ENCODE measurements around the gene ZCCHC12. TPM values are rescaled to one million over a fixed set of nuclear protein-coding genes. Genes with fewer than 3 reads are reported as not detected.

The ZCCHC12 gene
- total RNA-seq (2021) = 0.87 to 0.94 TPM (median 0.92 TPM) in 3 replicates
- Bru-seq, nascent RNA = percentile 21 among the genes with signal in this experiment
- long read RNA-seq, experiment 1, partial matches to known transcripts = 0 of 1 reads
- long read RNA-seq, experiment 1, other reads (novel, unspliced or antisense) = 0 of 1 reads
- long read RNA-seq, experiment 2, partial matches to known transcripts = 0 of 1 reads
- long read RNA-seq, experiment 2, other reads (novel, unspliced or antisense) = 0 of 1 reads
- long read RNA-seq, experiment 3 = 0 reads

DNA sequence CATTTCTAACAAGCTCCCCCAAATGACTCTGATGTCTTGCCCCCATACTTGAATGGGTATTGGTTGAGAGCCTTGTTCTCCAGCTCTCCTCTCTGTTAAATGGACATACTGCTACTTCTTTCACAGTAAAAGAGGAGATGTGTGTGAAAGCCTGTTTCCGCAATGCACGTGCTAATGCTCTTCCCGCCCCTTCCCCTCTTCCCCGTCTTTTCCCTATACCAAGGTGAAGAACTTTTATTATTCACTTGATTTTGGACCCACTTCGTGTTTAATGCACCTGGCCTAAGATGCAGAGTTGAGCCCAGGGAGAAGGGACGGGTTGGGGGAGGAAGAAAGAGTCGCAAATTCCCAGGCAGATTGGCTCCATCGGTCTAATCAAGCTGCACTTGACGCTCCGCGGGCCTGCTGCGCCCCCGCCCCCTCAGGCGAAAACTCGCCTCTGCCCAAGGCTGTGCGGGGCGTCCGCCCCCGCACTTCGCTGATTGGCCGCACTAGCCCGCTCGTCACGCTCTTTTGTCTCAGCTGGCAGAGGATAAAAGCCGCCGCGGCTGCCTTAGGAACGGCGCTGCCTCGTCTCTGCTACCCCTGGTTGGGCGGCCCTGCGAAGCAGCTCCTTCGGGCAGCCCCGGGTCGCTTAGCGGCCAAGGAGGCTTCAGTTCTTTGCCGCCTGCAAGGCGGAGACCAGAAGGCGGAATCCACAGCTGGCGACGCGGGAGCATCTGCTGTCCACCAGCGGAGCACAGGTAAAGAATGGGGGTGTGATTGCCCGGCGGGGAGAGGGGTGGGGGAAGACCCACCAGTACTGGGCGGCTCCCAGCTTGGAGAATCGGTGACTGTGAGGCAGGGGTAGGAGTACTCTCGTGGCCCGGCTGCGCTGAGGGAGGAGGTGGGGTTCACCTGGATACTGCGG is at the start of gene ZCCHC12:
Gene ZCCHC12, plus strand, starts transcription at position 562 of the 910 bp plus-strand sequence. CDS start 1,421 bp downstream, outside the sequence.
- H3K36me3 Mint-ChIP-seq = no peaks in the 10 kb centered on the region
- peak; percentile 81 for DNase-seq (ENCODE audit: low spot score)
- ChIA-PET CTCF (interaction anchor here (0.6 to 2.8 kb wide), 9 partner anchors 16 to 243 kb away, joined by 3 to 34 read pairs (median 4); no protein-coding TSS in a partner anchor), POLR2A (interaction anchor here (0.6 to 1.4 kb wide), 3 partner anchors 16 to 104 kb away, joined by 3 to 6 read pairs (median 3); no protein-coding TSS in a partner anchor)
- no peak within 1 kb of the TSS for H3K27ac Mint-ChIP-seq
- peaks cover 86% of the 10 kb centered on the region for H3K27me3 Mint-ChIP-seq (ENCODE audit: low read depth)
- H3K4me1 Mint-ChIP-seq = peaks cover 25% of the 10 kb centered on the region
- peak within 1 kb of the TSS; percentile 76 for H3K4me3 Mint-ChIP-seq
- H3K9me3 Mint-ChIP-seq = no peaks in the 10 kb centered on the region
- ATAC-seq = peak; percentile 94
- TF ChIP-seq, protein P1, sequence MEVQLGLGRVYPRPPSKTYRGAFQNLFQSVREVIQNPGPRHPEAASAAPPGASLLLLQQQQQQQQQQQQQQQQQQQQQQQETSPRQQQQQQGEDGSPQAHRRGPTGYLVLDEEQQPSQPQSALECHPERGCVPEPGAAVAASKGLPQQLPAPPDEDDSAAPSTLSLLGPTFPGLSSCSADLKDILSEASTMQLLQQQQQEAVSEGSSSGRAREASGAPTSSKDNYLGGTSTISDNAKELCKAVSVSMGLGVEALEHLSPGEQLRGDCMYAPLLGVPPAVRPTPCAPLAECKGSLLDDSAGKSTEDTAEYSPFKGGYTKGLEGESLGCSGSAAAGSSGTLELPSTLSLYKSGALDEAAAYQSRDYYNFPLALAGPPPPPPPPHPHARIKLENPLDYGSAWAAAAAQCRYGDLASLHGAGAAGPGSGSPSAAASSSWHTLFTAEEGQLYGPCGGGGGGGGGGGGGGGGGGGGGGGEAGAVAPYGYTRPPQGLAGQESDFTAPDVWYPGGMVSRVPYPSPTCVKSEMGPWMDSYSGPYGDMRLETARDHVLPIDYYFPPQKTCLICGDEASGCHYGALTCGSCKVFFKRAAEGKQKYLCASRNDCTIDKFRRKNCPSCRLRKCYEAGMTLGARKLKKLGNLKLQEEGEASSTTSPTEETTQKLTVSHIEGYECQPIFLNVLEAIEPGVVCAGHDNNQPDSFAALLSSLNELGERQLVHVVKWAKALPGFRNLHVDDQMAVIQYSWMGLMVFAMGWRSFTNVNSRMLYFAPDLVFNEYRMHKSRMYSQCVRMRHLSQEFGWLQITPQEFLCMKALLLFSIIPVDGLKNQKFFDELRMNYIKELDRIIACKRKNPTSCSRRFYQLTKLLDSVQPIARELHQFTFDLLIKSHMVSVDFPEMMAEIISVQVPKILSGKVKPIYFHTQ (CRISPR knock-in tag; IDR thresholded peaks at IDR 0.05) = no peak
- TF ChIP-seq ZNF138 (CRISPR knock-in tag; conservative IDR thresholded peaks at IDR 0.05) (no peak), ZBTB21 (CRISPR knock-in tag; IDR thresholded peaks at IDR 0.05; ENCODE audit: borderline replicate concordance) (no peak), RELA (CRISPR knock-in tag; IDR thresholded peaks at IDR 0.05; ENCODE audit: borderline replicate concordance) (no peak), SOX15 (CRISPR knock-in tag; IDR thresholded peaks at IDR 0.05) (no peak), ZNF232 (CRISPR knock-in tag; IDR thresholded peaks at IDR 0.05) (no peak), NFYB (CRISPR knock-in tag; conservative IDR thresholded peaks at IDR 0.05; ENCODE audit: low read depth) (peak; percentile 49; the same call in 1 of the 2 replicates), CREM (CRISPR knock-in tag; IDR thresholded peaks at IDR 0.05) (no peak), FOXK1 (CRISPR knock-in tag; IDR thresholded peaks at IDR 0.05) (no peak), RORB (CRISPR knock-in tag; IDR thresholded peaks at IDR 0.05) (no peak), MXD4 (CRISPR knock-in tag; IDR thresholded peaks at IDR 0.05; ENCODE audit: borderline replicate concordance) (no peak)
- TF ChIP-seq, protein P2, sequence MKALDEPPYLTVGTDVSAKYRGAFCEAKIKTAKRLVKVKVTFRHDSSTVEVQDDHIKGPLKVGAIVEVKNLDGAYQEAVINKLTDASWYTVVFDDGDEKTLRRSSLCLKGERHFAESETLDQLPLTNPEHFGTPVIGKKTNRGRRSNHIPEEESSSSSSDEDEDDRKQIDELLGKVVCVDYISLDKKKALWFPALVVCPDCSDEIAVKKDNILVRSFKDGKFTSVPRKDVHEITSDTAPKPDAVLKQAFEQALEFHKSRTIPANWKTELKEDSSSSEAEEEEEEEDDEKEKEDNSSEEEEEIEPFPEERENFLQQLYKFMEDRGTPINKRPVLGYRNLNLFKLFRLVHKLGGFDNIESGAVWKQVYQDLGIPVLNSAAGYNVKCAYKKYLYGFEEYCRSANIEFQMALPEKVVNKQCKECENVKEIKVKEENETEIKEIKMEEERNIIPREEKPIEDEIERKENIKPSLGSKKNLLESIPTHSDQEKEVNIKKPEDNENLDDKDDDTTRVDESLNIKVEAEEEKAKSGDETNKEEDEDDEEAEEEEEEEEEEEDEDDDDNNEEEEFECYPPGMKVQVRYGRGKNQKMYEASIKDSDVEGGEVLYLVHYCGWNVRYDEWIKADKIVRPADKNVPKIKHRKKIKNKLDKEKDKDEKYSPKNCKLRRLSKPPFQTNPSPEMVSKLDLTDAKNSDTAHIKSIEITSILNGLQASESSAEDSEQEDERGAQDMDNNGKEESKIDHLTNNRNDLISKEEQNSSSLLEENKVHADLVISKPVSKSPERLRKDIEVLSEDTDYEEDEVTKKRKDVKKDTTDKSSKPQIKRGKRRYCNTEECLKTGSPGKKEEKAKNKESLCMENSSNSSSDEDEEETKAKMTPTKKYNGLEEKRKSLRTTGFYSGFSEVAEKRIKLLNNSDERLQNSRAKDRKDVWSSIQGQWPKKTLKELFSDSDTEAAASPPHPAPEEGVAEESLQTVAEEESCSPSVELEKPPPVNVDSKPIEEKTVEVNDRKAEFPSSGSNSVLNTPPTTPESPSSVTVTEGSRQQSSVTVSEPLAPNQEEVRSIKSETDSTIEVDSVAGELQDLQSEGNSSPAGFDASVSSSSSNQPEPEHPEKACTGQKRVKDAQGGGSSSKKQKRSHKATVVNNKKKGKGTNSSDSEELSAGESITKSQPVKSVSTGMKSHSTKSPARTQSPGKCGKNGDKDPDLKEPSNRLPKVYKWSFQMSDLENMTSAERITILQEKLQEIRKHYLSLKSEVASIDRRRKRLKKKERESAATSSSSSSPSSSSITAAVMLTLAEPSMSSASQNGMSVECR (CRISPR knock-in tag; IDR thresholded peaks at IDR 0.05; ENCODE audit: borderline replicate concordance) = no peak
- TF ChIP-seq, protein P3, sequence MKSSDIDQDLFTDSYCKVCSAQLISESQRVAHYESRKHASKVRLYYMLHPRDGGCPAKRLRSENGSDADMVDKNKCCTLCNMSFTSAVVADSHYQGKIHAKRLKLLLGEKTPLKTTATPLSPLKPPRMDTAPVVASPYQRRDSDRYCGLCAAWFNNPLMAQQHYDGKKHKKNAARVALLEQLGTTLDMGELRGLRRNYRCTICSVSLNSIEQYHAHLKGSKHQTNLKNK (CRISPR knock-in tag; IDR thresholded peaks at IDR 0.05) = no peak
- TF ChIP-seq, protein P4, sequence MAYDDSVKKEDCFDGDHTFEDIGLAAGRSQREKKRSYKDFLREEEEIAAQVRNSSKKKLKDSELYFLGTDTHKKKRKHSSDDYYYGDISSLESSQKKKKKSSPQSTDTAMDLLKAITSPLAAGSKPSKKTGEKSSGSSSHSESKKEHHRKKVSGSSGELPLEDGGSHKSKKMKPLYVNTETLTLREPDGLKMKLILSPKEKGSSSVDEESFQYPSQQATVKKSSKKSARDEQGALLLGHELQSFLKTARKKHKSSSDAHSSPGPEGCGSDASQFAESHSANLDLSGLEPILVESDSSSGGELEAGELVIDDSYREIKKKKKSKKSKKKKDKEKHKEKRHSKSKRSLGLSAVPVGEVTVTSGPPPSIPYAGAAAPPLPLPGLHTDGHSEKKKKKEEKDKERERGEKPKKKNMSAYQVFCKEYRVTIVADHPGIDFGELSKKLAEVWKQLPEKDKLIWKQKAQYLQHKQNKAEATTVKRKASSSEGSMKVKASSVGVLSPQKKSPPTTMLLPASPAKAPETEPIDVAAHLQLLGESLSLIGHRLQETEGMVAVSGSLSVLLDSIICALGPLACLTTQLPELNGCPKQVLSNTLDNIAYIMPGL (CRISPR knock-in tag; IDR thresholded peaks at IDR 0.05) = no peak
- TF ChIP-seq, protein P5, sequence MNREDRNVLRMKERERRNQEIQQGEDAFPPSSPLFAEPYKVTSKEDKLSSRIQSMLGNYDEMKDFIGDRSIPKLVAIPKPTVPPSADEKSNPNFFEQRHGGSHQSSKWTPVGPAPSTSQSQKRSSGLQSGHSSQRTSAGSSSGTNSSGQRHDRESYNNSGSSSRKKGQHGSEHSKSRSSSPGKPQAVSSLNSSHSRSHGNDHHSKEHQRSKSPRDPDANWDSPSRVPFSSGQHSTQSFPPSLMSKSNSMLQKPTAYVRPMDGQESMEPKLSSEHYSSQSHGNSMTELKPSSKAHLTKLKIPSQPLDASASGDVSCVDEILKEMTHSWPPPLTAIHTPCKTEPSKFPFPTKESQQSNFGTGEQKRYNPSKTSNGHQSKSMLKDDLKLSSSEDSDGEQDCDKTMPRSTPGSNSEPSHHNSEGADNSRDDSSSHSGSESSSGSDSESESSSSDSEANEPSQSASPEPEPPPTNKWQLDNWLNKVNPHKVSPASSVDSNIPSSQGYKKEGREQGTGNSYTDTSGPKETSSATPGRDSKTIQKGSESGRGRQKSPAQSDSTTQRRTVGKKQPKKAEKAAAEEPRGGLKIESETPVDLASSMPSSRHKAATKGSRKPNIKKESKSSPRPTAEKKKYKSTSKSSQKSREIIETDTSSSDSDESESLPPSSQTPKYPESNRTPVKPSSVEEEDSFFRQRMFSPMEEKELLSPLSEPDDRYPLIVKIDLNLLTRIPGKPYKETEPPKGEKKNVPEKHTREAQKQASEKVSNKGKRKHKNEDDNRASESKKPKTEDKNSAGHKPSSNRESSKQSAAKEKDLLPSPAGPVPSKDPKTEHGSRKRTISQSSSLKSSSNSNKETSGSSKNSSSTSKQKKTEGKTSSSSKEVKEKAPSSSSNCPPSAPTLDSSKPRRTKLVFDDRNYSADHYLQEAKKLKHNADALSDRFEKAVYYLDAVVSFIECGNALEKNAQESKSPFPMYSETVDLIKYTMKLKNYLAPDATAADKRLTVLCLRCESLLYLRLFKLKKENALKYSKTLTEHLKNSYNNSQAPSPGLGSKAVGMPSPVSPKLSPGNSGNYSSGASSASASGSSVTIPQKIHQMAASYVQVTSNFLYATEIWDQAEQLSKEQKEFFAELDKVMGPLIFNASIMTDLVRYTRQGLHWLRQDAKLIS (CRISPR knock-in tag; IDR thresholded peaks at IDR 0.05; ENCODE audit: borderline replicate concordance) = no peak
- TF ChIP-seq, protein P6, sequence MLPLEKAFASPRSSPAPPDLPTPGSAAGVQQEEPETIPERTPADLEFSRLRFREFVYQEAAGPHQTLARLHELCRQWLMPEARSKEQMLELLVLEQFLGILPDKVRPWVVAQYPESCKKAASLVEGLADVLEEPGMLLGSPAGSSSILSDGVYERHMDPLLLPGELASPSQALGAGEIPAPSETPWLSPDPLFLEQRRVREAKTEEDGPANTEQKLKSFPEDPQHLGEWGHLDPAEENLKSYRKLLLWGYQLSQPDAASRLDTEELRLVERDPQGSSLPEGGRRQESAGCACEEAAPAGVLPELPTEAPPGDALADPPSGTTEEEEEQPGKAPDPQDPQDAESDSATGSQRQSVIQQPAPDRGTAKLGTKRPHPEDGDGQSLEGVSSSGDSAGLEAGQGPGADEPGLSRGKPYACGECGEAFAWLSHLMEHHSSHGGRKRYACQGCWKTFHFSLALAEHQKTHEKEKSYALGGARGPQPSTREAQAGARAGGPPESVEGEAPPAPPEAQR (CRISPR knock-in tag; IDR thresholded peaks at IDR 0.05) = no peak
- TF ChIP-seq, protein P7, sequence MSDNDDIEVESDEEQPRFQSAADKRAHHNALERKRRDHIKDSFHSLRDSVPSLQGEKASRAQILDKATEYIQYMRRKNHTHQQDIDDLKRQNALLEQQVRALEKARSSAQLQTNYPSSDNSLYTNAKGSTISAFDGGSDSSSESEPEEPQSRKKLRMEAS (CRISPR knock-in tag; IDR thresholded peaks at IDR 0.05) = peak; percentile 77
- TF ChIP-seq, protein P8, sequence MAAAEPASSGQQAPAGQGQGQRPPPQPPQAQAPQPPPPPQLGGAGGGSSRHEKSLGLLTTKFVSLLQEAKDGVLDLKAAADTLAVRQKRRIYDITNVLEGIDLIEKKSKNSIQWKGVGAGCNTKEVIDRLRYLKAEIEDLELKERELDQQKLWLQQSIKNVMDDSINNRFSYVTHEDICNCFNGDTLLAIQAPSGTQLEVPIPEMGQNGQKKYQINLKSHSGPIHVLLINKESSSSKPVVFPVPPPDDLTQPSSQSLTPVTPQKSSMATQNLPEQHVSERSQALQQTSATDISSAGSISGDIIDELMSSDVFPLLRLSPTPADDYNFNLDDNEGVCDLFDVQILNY (CRISPR knock-in tag; IDR thresholded peaks at IDR 0.05) = no peak

Measured in WTC11 (cell line).